Measurements from ENCODE around the gene SPAM1. TPM values are rescaled to one million over a fixed set of nuclear protein-coding genes. Genes with fewer than 3 reads are reported as not detected.
"Not testable (repeated sequence)": the region's sequence is repeated elsewhere in the genome, so short reads cannot be mapped to it uniquely, and the experiment has no call there.

The SPAM1 gene
- polyA plus RNA-seq (2014; cell fraction: cytosol; rRNA removed) = not detected in 2 replicates
- polyA plus RNA-seq (2014; cell fraction: nucleus; rRNA removed) = not detected in 2 replicates

- no peak for DNase-seq (ENCODE audit: low spot score)
These were observed at the start of gene SPAM1 for GRCh38 chr7:123924941-123925340. Gene SPAM1, plus strand, starts transcription at chr7:123925241. Its CDS starts 28,330 bp downstream, at chr7:123953571.

- DNase-seq (ENCODE audit: low spot score) = peak; percentile 25
These were observed 48.3 kb upstream of the SPAM1 start for GRCh38 chr7:123876557-123877256.

GRCh38 chr7:123879628-123880027, 45.4 kb upstream of the SPAM1 start:
- no peak for DNase-seq (ENCODE audit: low spot score)

- DNase-seq (ENCODE audit: low spot score) = no peak
These were observed 43.7 kb upstream of the SPAM1 start for GRCh38 chr7:123881300-123881699.

GRCh38 chr7:123883154-123883553, 41.9 kb upstream of the SPAM1 start:
- DNase-seq (ENCODE audit: low spot score) = no peak

- DNase-seq (ENCODE audit: low spot score) = no peak
These were observed 36.8 kb upstream of the SPAM1 start for GRCh38 chr7:123888192-123888591.

GRCh38 chr7:123894753-123895152, 30.3 kb upstream of the SPAM1 start:
- not testable (repeated sequence) for DNase-seq (ENCODE audit: low spot score)

- no peak for DNase-seq (ENCODE audit: low spot score)
These were observed 23.9 kb upstream of the SPAM1 start for GRCh38 chr7:123901101-123901500.

- DNase-seq (ENCODE audit: low spot score) = no peak
These were observed 19.3 kb upstream of the SPAM1 start for GRCh38 chr7:123905714-123906113.

- peak; percentile 43 for DNase-seq (ENCODE audit: low spot score)
These were observed 8.8 kb upstream of the SPAM1 start for GRCh38 chr7:123916240-123916724.

- DNase-seq (ENCODE audit: low spot score) = no peak
These were observed 7.2 kb upstream of the SPAM1 start for GRCh38 chr7:123917878-123918277.

GRCh38 chr7:123918309-123918708, 6.7 kb upstream of the SPAM1 start:
- DNase-seq (ENCODE audit: low spot score) = no peak

- DNase-seq (ENCODE audit: low spot score) = no peak
These were observed 1.4 kb upstream of the SPAM1 start for GRCh38 chr7:123923599-123923998.

- no peak for DNase-seq (ENCODE audit: low spot score)
These were observed 4.1 kb downstream of the SPAM1 start for GRCh38 chr7:123929107-123929506.

- no peak for DNase-seq (ENCODE audit: low spot score)
These were observed 4.6 kb downstream of the SPAM1 start for GRCh38 chr7:123929655-123930054.

GRCh38 chr7:123935436-123936381, 10.7 kb downstream of the SPAM1 start:
- no peak for DNase-seq (ENCODE audit: low spot score)

- no peak for DNase-seq (ENCODE audit: low spot score)
These were observed 11.3 kb downstream of the SPAM1 start for GRCh38 chr7:123936388-123936787.

- no peak for DNase-seq (ENCODE audit: low spot score)
These were observed 14.7 kb downstream of the SPAM1 start for GRCh38 chr7:123939784-123940183.

GRCh38 chr7:123941391-123942180, 16.5 kb downstream of the SPAM1 start:
- no peak for DNase-seq (ENCODE audit: low spot score)

- DNase-seq (ENCODE audit: low spot score) = no peak
These were observed 19.4 kb downstream of the SPAM1 start for GRCh38 chr7:123944395-123944794.

GRCh38 chr7:123945938-123946337, 20.9 kb downstream of the SPAM1 start:
- DNase-seq (ENCODE audit: low spot score) = no peak

Data from SK-N-DZ (cell line).